GM21576 (cell line): Measurements from ENCODE around the gene SPTA1.

Experiments
- ATAC-seq: cut with Tn5 transposase; IDR thresholded peaks from one replicate; pipeline ENCODE4 v1.9.1; 2021; ENCODE audit warnings: mild to moderate bottlenecking, moderate library complexity; ENCODE audit not compliant: unreplicated experiment

Gene SPTA1

GRCh38 chr1:158579733-158580132 is 106.8 kb downstream of the SPTA1 start, which contains the start of gene OR10X1:
Gene OR10X1, minus strand, starts transcription at chr1:158579899. Its CDS starts 0 bp downstream, at chr1:158579899.
- no peak for ATAC-seq

GRCh38 chr1:158577561-158577960 is 109.0 kb downstream of the SPTA1 start:
- ATAC-seq, result no peak

- ATAC-seq, result no peak
These were observed 114.3 kb downstream of the SPTA1 start for GRCh38 chr1:158572226-158572625.

GRCh38 chr1:158570480-158570879 is 116.0 kb downstream of the SPTA1 start, which contains the start of gene OR6P1:
Gene OR6P1, minus strand, starts transcription at chr1:158570580. Its CDS starts 6,976 bp downstream, at chr1:158563604.
- ATAC-seq, result no peak

- no peak for ATAC-seq
These were observed 121.9 kb downstream of the SPTA1 start for GRCh38 chr1:158564608-158565007.

GRCh38 chr1:158563853-158564252 is 122.7 kb downstream of the SPTA1 start:
- no peak for ATAC-seq
